ENCODE results near the gene CDH13.

DNA sequence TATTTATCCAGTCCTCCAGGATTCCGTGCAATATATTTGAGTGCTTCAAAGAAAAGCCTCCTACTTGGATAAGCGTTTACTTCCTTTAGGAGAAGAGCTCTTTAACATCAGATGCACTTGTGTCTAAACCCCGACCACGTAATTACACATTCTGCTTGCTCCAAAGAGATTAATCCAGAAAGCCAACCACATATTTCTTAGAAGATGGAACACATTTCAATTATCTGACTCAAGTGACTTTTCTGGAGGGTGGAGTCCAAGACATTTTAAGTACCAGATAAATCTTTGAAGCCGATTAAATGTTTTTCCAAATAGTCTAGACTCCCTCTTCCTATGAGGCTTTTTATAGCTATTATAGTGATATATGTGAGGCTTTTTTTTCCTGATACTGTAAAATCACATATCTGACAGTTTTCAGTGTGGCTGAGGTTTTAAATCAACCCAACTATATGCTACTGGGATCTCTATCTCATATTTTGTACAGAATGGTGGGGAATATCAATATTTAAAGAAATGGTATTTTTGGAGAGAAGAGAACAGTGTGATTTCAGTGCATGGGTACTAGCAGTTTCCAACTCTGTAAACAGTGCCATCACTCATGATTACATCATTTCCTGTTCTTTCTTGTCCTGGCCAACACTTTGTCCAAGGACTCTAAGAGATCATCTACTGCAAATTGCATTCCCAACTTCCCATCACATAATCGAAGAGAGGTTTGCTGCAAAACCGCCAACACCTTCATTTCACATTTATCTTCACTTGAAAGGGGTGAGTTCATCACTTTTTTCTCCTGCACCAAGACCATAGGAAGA, 988.6 kb downstream of the CDH13 start:
- TF ChIP-seq, protein P1, sequence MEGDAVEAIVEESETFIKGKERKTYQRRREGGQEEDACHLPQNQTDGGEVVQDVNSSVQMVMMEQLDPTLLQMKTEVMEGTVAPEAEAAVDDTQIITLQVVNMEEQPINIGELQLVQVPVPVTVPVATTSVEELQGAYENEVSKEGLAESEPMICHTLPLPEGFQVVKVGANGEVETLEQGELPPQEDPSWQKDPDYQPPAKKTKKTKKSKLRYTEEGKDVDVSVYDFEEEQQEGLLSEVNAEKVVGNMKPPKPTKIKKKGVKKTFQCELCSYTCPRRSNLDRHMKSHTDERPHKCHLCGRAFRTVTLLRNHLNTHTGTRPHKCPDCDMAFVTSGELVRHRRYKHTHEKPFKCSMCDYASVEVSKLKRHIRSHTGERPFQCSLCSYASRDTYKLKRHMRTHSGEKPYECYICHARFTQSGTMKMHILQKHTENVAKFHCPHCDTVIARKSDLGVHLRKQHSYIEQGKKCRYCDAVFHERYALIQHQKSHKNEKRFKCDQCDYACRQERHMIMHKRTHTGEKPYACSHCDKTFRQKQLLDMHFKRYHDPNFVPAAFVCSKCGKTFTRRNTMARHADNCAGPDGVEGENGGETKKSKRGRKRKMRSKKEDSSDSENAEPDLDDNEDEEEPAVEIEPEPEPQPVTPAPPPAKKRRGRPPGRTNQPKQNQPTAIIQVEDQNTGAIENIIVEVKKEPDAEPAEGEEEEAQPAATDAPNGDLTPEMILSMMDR (conservative IDR thresholded peaks at IDR 0.05; ENCODE audit: low read depth in 2 of 2), result no peak
- TF ChIP-seq JUNB (IDR thresholded peaks at IDR 0.05; ENCODE audit: unreplicated experiment), result no peak
- no peak for TF ChIP-seq POLR2AphosphoS5 (IDR thresholded peaks at IDR 0.05; ENCODE audit: low read depth)
- no peak for TF ChIP-seq EZH2 (IDR thresholded peaks at IDR 0.05; ENCODE audit: low read depth, unreplicated experiment)
- TF ChIP-seq, protein P2, sequence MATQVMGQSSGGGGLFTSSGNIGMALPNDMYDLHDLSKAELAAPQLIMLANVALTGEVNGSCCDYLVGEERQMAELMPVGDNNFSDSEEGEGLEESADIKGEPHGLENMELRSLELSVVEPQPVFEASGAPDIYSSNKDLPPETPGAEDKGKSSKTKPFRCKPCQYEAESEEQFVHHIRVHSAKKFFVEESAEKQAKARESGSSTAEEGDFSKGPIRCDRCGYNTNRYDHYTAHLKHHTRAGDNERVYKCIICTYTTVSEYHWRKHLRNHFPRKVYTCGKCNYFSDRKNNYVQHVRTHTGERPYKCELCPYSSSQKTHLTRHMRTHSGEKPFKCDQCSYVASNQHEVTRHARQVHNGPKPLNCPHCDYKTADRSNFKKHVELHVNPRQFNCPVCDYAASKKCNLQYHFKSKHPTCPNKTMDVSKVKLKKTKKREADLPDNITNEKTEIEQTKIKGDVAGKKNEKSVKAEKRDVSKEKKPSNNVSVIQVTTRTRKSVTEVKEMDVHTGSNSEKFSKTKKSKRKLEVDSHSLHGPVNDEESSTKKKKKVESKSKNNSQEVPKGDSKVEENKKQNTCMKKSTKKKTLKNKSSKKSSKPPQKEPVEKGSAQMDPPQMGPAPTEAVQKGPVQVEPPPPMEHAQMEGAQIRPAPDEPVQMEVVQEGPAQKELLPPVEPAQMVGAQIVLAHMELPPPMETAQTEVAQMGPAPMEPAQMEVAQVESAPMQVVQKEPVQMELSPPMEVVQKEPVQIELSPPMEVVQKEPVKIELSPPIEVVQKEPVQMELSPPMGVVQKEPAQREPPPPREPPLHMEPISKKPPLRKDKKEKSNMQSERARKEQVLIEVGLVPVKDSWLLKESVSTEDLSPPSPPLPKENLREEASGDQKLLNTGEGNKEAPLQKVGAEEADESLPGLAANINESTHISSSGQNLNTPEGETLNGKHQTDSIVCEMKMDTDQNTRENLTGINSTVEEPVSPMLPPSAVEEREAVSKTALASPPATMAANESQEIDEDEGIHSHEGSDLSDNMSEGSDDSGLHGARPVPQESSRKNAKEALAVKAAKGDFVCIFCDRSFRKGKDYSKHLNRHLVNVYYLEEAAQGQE (IDR thresholded peaks at IDR 0.05; ENCODE audit: unreplicated experiment), result no peak

Data from GM23338 (cell line).